HG02938 (cell line): ENCODE measurements around the gene SYNM.

Experiments used
- ATAC-seq: cut with Tn5 transposase; IDR thresholded peaks from one replicate; pipeline ENCODE4 v1.9.1; 2021; ENCODE audit warnings: mild to moderate bottlenecking, moderate library complexity; ENCODE audit not compliant: unreplicated experiment

The SYNM gene

GRCh38 chr15:99163271-99164062 is 58.6 kb downstream of the SYNM start:
- no peak for ATAC-seq

- no peak for ATAC-seq
These were observed 59.2 kb downstream of the SYNM start for GRCh38 chr15:99164119-99164518.

- ATAC-seq = no peak
These were observed 60.3 kb downstream of the SYNM start for GRCh38 chr15:99165020-99165790.

- no peak for ATAC-seq
These were observed 61.2 kb downstream of the SYNM start for GRCh38 chr15:99165956-99166689.

GRCh38 chr15:99167201-99167600 is 62.3 kb downstream of the SYNM start:
- ATAC-seq = no peak

- peak; percentile 46 for ATAC-seq
These were observed 62.8 kb downstream of the SYNM start for GRCh38 chr15:99167640-99168039.

- no peak for ATAC-seq
These were observed 64.0 kb downstream of the SYNM start for GRCh38 chr15:99168601-99169580.

GRCh38 chr15:99169769-99170311 is 65.0 kb downstream of the SYNM start:
- ATAC-seq = no peak

GRCh38 chr15:99170476-99171065 is 65.7 kb downstream of the SYNM start:
- ATAC-seq = no peak

GRCh38 chr15:99172171-99172570 is 67.3 kb downstream of the SYNM start:
- no peak for ATAC-seq

- ATAC-seq = no peak
These were observed 68.1 kb downstream of the SYNM start for GRCh38 chr15:99172989-99173388.

- no peak for ATAC-seq
These were observed 69.9 kb downstream of the SYNM start for GRCh38 chr15:99174567-99175395.

GRCh38 chr15:99176757-99177156 is 71.9 kb downstream of the SYNM start:
- no peak for ATAC-seq

- no peak for ATAC-seq
These were observed 72.8 kb downstream of the SYNM start for GRCh38 chr15:99177679-99178078.

- no peak for ATAC-seq
These were observed 75.4 kb downstream of the SYNM start for GRCh38 chr15:99180086-99180963.

- ATAC-seq = no peak
These were observed 76.1 kb downstream of the SYNM start for GRCh38 chr15:99180964-99181306.

GRCh38 chr15:99181545-99181971 is 76.7 kb downstream of the SYNM start:
- no peak for ATAC-seq

GRCh38 chr15:99182791-99183190 is 77.9 kb downstream of the SYNM start:
- no peak for ATAC-seq
